Measurements from ENCODE around the gene ADA.
"Not testable (repeated sequence)": the region's sequence is repeated elsewhere in the genome, so short reads cannot be mapped to it uniquely, and the experiment has no call there.

ADA gene

DNA sequence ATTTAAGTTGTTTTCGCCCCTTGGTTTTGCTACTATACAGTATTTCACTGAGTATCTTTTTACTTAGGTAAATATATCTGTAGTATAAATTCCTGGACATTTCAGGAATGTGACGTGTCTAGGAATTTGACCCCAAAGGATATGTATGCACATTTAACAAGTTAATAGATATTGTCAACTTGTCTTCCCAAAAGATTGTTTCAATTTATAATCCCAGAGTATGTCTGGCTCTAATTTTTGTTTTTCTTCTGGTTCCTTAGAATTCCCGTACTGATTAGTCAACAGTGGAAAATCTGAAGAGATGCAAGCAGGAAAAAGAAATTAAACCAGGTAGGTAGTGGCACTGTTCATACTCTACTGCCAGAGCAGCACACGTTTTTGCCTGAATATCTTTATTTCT lies 62.0 kb downstream of the ADA start:
- no peaks in the 10 kb centered on the region for H3K9me3 Mint-ChIP-seq
- H3K36me3 Mint-ChIP-seq = no peaks in the 10 kb centered on the region
- no peak for DNase-seq
- peaks cover 2% of the 10 kb centered on the region for H3K4me1 Mint-ChIP-seq
- H3K27ac Mint-ChIP-seq = no peak overlapping the region
- H3K4me3 Mint-ChIP-seq = no peak overlapping the region
- CTCF ChIA-PET = no interaction called here
- H3K27me3 Mint-ChIP-seq = peaks cover 11% of the 10 kb centered on the region

DNA sequence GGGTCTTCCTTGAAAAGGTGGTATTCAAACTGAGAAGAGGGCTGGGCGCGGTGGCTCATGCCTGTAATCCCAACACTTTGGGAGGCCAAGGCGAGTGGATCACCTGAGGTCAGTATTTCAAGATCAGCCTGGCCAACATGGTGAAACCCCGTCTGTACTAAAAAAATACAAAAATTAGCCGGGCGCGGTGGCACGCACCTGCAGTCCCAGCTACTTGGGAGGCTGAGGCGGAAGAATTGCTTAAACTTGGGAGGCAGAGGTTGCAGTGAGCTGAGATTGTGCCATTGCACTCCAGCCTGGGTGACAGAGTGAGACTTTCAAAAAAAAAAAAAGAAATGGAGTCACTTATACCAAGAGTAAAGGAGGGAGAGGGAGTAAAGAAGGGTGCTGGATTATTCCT lies 63.2 kb downstream of the ADA start:
- H3K4me1 Mint-ChIP-seq, DNase-seq, H3K36me3 Mint-ChIP-seq, CTCF ChIA-PET, H3K4me3 Mint-ChIP-seq, H3K27ac Mint-ChIP-seq, H3K9me3 Mint-ChIP-seq: not testable (repeated sequence)
- H3K27me3 Mint-ChIP-seq = peaks cover 11% of the 10 kb centered on the region

DNA sequence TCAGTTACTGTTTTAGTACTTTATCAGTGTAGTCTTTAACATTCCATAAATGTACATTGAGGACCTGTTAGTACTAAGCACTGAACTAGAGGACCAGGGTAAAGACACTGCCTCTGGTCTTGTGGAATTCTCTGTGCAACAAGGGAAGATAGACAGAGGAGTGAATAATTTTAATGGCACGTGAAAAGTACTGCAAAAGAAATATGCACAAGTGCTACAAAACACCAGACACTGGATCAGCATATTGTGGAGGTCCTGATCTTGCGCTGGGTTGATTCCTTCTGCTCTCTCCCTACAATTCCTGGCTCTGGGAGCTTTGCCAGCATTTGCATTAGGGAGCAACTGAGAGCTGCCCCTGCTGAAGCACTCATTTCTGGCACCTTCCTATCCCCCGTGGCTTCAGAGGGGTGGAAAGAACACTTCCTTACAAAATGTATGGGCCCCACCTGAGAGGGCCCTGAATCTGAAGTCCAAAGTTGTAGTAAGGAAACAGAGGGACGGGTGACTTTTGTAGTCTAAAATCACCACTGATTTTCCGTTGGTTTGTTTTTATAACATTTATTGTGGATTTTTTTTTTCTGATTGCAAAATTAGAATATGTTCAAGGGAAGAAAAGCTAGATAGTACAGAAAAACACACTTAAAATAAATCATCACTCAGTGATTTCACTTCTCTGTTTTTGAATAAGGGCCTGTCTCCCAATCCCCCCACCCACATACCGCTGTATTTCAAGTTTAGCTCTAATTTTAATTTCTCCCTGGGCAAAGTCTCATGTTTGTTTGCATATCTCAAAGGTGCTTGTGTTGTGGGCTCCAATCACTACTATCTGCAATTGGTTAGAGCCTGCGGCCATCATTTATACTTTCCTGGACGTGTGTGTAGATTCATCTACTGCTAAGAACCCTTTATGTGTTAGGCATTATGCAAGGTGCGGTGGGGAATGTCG lies 64.2 kb downstream of the ADA start:
- H3K4me1 Mint-ChIP-seq = peaks cover 2% of the 10 kb centered on the region
- H3K4me3 Mint-ChIP-seq = no peak overlapping the region
- CTCF ChIA-PET = interaction anchor here (1.4 kb wide), 1 partner anchor 10 kb away, joined by 4 read pairs; no protein-coding TSS in a partner anchor
- DNase-seq = no peak
- no peaks in the 10 kb centered on the region for H3K9me3 Mint-ChIP-seq
- H3K27me3 Mint-ChIP-seq = peaks cover 14% of the 10 kb centered on the region
- no peak overlapping the region for H3K27ac Mint-ChIP-seq
- no peaks in the 10 kb centered on the region for H3K36me3 Mint-ChIP-seq

- DNase-seq = no peak
- Mint-ChIP-seq H3K36me3 (no peaks in the 10 kb centered on the region), H3K4me3 (no peak overlapping the region), H3K4me1 (peaks cover 2% of the 10 kb centered on the region), H3K27me3 (peaks cover 16% of the 10 kb centered on the region), H3K27ac (no peak overlapping the region), H3K9me3 (no peaks in the 10 kb centered on the region)
- CTCF ChIA-PET = interaction anchor here (0.9 to 1.4 kb wide), 5 partner anchors 10 to 22 kb away, joined by 3 to 5 read pairs (median 3); no protein-coding TSS in a partner anchor
Observed at GRCh38 chr20:44586289-44586911, 65.1 kb downstream of the ADA start.

DNA sequence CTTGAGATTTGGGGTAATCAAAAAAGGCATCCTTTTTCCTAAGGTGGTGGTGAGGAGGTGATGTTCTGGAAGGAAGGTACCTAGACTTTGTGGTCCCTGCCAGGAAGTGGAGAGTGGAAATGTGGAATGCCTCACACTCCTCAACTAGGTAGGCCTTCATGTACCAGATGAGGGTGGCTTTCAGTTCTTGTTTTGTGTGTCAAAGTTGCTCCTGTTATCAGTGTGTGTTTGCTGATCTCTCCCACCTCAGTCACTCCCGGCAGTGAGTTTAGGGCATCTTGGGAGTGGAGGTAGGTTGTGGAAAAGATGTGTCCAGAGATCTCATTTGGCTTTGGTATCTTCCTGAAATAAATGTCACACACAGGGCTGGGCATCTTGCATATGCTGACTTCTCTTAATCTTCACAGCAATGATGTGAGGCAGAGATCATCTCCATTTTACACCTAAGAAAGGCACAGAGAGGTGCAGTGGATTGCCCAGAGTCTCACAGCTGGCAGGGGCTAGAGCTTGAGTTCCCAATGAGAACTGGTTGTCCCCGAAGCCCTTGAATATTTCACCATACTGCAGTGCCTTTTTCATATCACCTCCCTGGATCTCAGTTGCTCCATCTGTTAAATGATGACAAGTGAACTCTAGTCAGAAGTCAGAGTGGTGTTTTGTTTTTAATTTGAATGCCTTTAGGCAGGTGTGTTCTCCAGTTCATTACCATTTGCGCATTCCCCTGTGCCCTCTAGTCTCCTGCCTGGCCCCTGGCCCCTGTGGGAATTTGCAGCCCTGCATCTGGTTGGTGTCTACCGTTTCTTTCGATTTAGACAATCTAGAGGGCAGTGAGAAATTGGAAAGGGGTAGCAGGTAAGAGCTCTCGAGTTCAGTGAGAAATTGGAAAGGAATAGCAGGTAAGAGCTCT lies 66.2 kb downstream of the ADA start:
- no peaks in the 10 kb centered on the region for H3K9me3 Mint-ChIP-seq
- CTCF ChIA-PET = interaction anchor here (0.5 to 1.4 kb wide), 5 partner anchors 9 to 21 kb away, joined by 3 to 5 read pairs (median 3); no protein-coding TSS in a partner anchor
- H3K27me3 Mint-ChIP-seq = peaks cover 15% of the 10 kb centered on the region
- H3K4me3 Mint-ChIP-seq = no peak overlapping the region
- H3K4me1 Mint-ChIP-seq = peaks cover 2% of the 10 kb centered on the region
- no peak overlapping the region for H3K27ac Mint-ChIP-seq
- H3K36me3 Mint-ChIP-seq = no peaks in the 10 kb centered on the region
- DNase-seq = no peak

DNA sequence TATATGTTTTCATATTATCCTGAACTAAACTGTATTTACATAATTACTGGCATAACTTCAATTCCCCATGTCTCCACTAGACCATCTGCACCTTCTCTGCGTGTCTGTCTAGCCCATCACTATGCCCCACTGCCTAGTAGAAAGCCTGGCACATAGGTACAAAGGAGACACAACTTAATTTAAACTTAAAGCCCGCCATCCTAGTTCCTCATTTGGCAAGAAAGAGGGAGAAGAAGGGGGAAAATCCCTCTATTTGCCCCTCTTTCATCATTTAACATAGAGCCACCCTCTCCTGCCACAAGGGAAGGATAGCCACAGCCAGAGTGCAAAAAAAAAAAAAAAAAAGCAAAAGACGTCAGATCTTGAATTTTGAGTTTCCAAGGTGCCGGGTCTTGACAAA lies 67.3 kb downstream of the ADA start:
- H3K4me3 Mint-ChIP-seq = no peak overlapping the region
- DNase-seq = no peak
- H3K9me3 Mint-ChIP-seq = no peaks in the 10 kb centered on the region
- H3K4me1 Mint-ChIP-seq = peaks cover 2% of the 10 kb centered on the region
- H3K27me3 Mint-ChIP-seq = peaks cover 15% of the 10 kb centered on the region
- no peaks in the 10 kb centered on the region for H3K36me3 Mint-ChIP-seq
- CTCF ChIA-PET = no interaction called here
- no peak overlapping the region for H3K27ac Mint-ChIP-seq

- CTCF ChIA-PET = interaction anchor here (0.6 to 1.4 kb wide), 2 partner anchors 27 to 368 kb away, joined by 4 to 6 read pairs; no protein-coding TSS in a partner anchor
- H3K27ac Mint-ChIP-seq = no peak overlapping the region
- no peaks in the 10 kb centered on the region for H3K9me3 Mint-ChIP-seq
Observed at GRCh38 chr20:44583157-44583556, 68.3 kb downstream of the ADA start.

GRCh38 chr20:44582311-44583025 lies 69.0 kb downstream of the ADA start, which contains the start of gene PKIG:
PKIG (plus strand) TSS chr20:44582579; CDS start chr20:44614557, 31,978 bp downstream.
- Mint-ChIP-seq H3K4me3 (no peak within 1 kb of the TSS), H3K27ac (no peak within 1 kb of the TSS), H3K27me3 (peaks cover 12% of the 10 kb centered on the region), H3K36me3 (no peaks in the 10 kb centered on the region), H3K9me3 (no peaks in the 10 kb centered on the region), H3K4me1 (peaks cover 4% of the 10 kb centered on the region)
- no peak for DNase-seq
- CTCF ChIA-PET = interaction anchor here (0.6 to 1.4 kb wide), 2 partner anchors 27 to 368 kb away, joined by 4 to 6 read pairs; no protein-coding TSS in a partner anchor

More at GRCh38 chr20:44583157-44583556, 68.3 kb downstream of the ADA start:
- no peaks in the 10 kb centered on the region for H3K36me3 Mint-ChIP-seq
- no peak for DNase-seq
- H3K4me3 Mint-ChIP-seq = no peak overlapping the region
- H3K27me3 Mint-ChIP-seq = peaks cover 12% of the 10 kb centered on the region
- H3K4me1 Mint-ChIP-seq = peaks cover 4% of the 10 kb centered on the region

DNA sequence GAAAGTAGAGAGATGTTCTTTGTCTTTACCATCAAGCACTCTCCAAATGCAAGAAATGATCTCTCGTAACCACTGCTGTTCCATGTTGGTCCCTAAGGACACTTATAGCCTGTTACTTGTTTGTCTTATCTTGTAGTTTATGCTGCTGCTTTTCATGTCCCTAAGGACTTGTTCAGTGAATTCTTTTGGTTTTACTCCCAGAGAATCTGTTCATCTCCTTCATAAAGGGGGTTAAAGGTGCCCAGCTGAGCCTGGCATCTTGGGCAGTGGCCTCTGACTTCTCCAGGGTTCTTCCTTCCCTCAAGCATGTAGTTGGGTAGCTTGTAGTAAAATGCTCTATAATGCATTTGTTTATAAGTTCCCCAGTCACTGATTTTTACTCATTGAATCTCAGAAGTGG lies 70.0 kb downstream of the ADA start:
- DNase-seq = no peak
- peaks cover 11% of the 10 kb centered on the region for H3K4me1 Mint-ChIP-seq
- no peak overlapping the region for H3K27ac Mint-ChIP-seq
- no peak overlapping the region for H3K4me3 Mint-ChIP-seq
- H3K9me3 Mint-ChIP-seq = no peaks in the 10 kb centered on the region
- CTCF ChIA-PET = no interaction called here
- no peaks in the 10 kb centered on the region for H3K36me3 Mint-ChIP-seq
- H3K27me3 Mint-ChIP-seq = peaks cover 12% of the 10 kb centered on the region

DNA sequence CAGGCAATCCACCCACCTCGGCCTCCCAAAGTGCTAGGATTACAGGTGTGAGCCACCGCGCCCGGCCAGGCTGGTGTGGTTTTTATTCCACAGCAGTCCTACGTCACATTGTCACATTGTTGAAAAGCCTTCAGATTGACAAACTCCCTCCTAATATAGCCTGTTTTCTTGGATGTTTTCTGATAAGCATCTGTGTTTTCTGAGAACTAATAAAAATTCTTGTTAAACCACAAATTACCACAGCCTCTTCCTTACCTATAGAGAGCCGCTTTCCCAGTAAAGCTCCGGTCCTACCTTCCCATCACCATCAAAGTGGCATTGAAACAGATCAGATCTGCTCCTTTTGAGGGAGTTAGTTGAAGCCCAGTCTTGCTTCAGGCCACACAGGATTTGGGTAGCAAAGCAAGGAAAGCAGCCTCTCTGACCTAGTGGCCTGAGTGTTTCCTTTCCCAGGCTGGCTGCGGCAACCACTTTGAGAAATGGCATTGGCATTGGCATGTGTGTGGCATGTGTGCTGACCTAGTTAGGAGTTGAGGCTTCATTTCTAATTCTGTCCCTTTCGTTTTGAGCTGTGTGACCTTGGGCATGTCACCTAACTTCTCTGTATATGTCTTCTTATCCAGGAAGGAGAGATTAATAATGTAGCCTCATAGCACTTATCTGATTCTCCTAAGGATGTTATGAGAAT lies 70.8 kb downstream of the ADA start:
- no peak overlapping the region for H3K27ac Mint-ChIP-seq
- H3K4me1 Mint-ChIP-seq = peaks cover 15% of the 10 kb centered on the region
- no peak overlapping the region for H3K4me3 Mint-ChIP-seq
- DNase-seq = no peak
- CTCF ChIA-PET = no interaction called here
- H3K27me3 Mint-ChIP-seq = peaks cover 12% of the 10 kb centered on the region
- no peaks in the 10 kb centered on the region for H3K36me3 Mint-ChIP-seq
- no peaks in the 10 kb centered on the region for H3K9me3 Mint-ChIP-seq

- Mint-ChIP-seq H3K4me1 (peaks cover 14% of the 10 kb centered on the region), H3K36me3 (no peaks in the 10 kb centered on the region), H3K27me3 (peaks cover 12% of the 10 kb centered on the region), H3K27ac (no peak overlapping the region), H3K4me3 (no peak overlapping the region), H3K9me3 (no peaks in the 10 kb centered on the region)
- no peak for DNase-seq
- CTCF ChIA-PET = no interaction called here
Observed at GRCh38 chr20:44579313-44580081, 72.0 kb downstream of the ADA start.

- Mint-ChIP-seq H3K4me3 (no peak overlapping the region), H3K4me1 (peaks cover 17% of the 10 kb centered on the region), H3K36me3 (no peaks in the 10 kb centered on the region), H3K27me3 (peaks cover 3% of the 10 kb centered on the region), H3K9me3 (no peaks in the 10 kb centered on the region), H3K27ac (no peak overlapping the region)
- DNase-seq = no peak
- CTCF ChIA-PET = interaction anchor here (0.6 to 3.4 kb wide), 5 partner anchors 10 to 191 kb away, joined by 3 to 22 read pairs (median 5); no protein-coding TSS in a partner anchor
Observed at GRCh38 chr20:44576297-44576696, 75.2 kb downstream of the ADA start.

Measured in activated naive CD4-positive, alpha-beta T cell treated with anti-CD3 and anti-CD28 coated beads, Interleukin-2, amount 10 ng/mL, durations not matched to agents 7 days and 5 days (primary cell).